IMR-90 (cell line): Measurements from ENCODE around the gene LRRC4C. TPM values are rescaled to one million over a fixed set of nuclear protein-coding genes. Genes with fewer than 3 reads are reported as not detected.

ENCODE experiments used
- ATAC-seq: fragments of 200-7000 bp; cut with Tn5 transposase; 2 replicates; pipeline ENCODE4 v1.9.1; 2020; ENCODE audit warnings: low read depth, mild to moderate bottlenecking, moderate library complexity
- BruUV-seq: library from RNA; stranded (reverse); fragments of 400-500 nt; replicated peaks from 2 replicates; lab custom pipeline; 2021; lab: Mats Ljungman, UMichigan
- CTCF ChIA-PET: fragments of 300-600 bp; formaldehyde crosslinking; extraction: SDS; loops from one replicate; lab custom pipeline; 2021; ENCODE audit warnings: antibody characterized with exemption; lab: Yijun Ruan, JAX
- POLR2A ChIA-PET: fragments of 300-600 bp; sonication (Branson Sonifier 250); formaldehyde crosslinking; loops from one replicate; lab custom pipeline; 2022; ENCODE audit warnings: antibody characterized with exemption; ENCODE audit not compliant: unreplicated experiment; lab: Charles Lee
- DNase-seq: peaks from one replicate; pipeline ENCODE4 v3.0.0; 2013
- H2AFZ ChIP-seq: replicated peaks from 2 replicates; pipeline ENCODE3; 2013; ENCODE audit warnings: low read length, mild to moderate bottlenecking; ENCODE audit not compliant: poor library complexity
- H2AK5ac ChIP-seq: 2 replicates; pipeline ENCODE4 v1.6.1; 2013; ENCODE audit warnings: low read depth, low read length, inconsistent platforms
- H2AK9ac ChIP-seq: replicated peaks from 2 replicates; pipeline ENCODE3; 2013; ENCODE audit warnings: mild to moderate bottlenecking, low read depth, low read length, moderate library complexity; ENCODE audit not compliant: poor library complexity
- H2BK120ac ChIP-seq: 2 replicates; pipeline ENCODE4 v1.6.1; 2013; ENCODE audit warnings: low read depth, low read length, inconsistent platforms
- H2BK15ac ChIP-seq: 3 replicates; pipeline ENCODE4 v1.6.1; 2013; ENCODE audit warnings: low read depth, low read length, inconsistent platforms
- H2BK20ac ChIP-seq: 2 replicates; pipeline ENCODE4 v1.6.1; 2013; ENCODE audit warnings: low read depth, mild to moderate bottlenecking, inconsistent platforms, low read length, moderate library complexity
- H2BK5ac ChIP-seq: 2 replicates; pipeline ENCODE4 v1.6.1; 2013; ENCODE audit warnings: mild to moderate bottlenecking, low read depth, low read length, inconsistent platforms; ENCODE audit not compliant: poor library complexity, severe bottlenecking
- H3K14ac ChIP-seq: replicated peaks from 2 replicates; pipeline ENCODE4 v1.6.1; 2013; ENCODE audit warnings: low read depth, low read length, inconsistent platforms
- H3K18ac ChIP-seq: 2 replicates; pipeline ENCODE4 v1.6.1; 2013; ENCODE audit warnings: low read depth, low read length, control low read depth
- H3K23ac ChIP-seq: 2 replicates; pipeline ENCODE4 v1.6.1; 2013; ENCODE audit warnings: low read depth, low read length, inconsistent platforms
- H3K27ac ChIP-seq: 2 replicates; pipeline ENCODE4 v1.5.1; 2013; ENCODE audit warnings: mild to moderate bottlenecking, control low read depth, low read length; ENCODE audit not compliant: insufficient read depth
- H3K27me3 ChIP-seq: 2 replicates; pipeline ENCODE4 v1.6.1; 2013; ENCODE audit warnings: low read length; ENCODE audit not compliant: control insufficient read depth, insufficient read depth
- H3K36me3 ChIP-seq: 2 replicates; pipeline ENCODE4 v1.6.1; 2013; ENCODE audit warnings: low read length, mixed read lengths; ENCODE audit not compliant: control insufficient read depth, insufficient read depth
- H3K4ac ChIP-seq: 2 replicates; pipeline ENCODE4 v1.6.1; 2013; ENCODE audit warnings: low read depth, low read length, inconsistent platforms
- H3K4me1 ChIP-seq: 2 replicates; pipeline ENCODE4 v1.6.1; 2013; ENCODE audit warnings: low read length, mixed read lengths; ENCODE audit not compliant: control insufficient read depth, insufficient read depth
- H3K4me2 ChIP-seq: 2 replicates; pipeline ENCODE4 v1.6.1; 2013; ENCODE audit warnings: low read depth, mild to moderate bottlenecking, control low read depth, low read length, moderate library complexity
- H3K4me3 ChIP-seq: 2 replicates; pipeline ENCODE4 v1.5.1; 2013; ENCODE audit warnings: low read depth, mild to moderate bottlenecking, control low read depth, low read length, moderate library complexity; ENCODE audit not compliant: insufficient read depth
- H3K56ac ChIP-seq: 2 replicates; pipeline ENCODE4 v1.6.1; 2013; ENCODE audit warnings: low read length, inconsistent platforms; ENCODE audit not compliant: insufficient read depth; ENCODE audit errors: extremely low read depth
- H3K79me1 ChIP-seq, 2 experiments: 2 replicates each; pipeline ENCODE4 v1.6.1; 2013; ENCODE audit warnings: low read length in 2 of 2, inconsistent platforms in 1 of 2, low read depth in 1 of 2
- H3K9ac ChIP-seq: 2 replicates; pipeline ENCODE4 v1.6.1; 2013; ENCODE audit warnings: low read depth, low read length, control low read depth
- H3K9me1 ChIP-seq: 2 replicates; pipeline ENCODE4 v1.6.1; 2013; ENCODE audit warnings: low read length, inconsistent platforms; ENCODE audit not compliant: insufficient read depth
- H3K9me3 ChIP-seq: 2 replicates; pipeline ENCODE4 v1.6.1; 2013; ENCODE audit warnings: low read length; ENCODE audit not compliant: control insufficient read depth, insufficient read depth
- H4K20me1 ChIP-seq: 2 replicates; pipeline ENCODE4 v1.6.1; 2013; ENCODE audit warnings: low read length, inconsistent platforms; ENCODE audit not compliant: insufficient read depth
- H4K5ac ChIP-seq: 2 replicates; pipeline ENCODE4 v1.6.1; 2013; ENCODE audit warnings: mild to moderate bottlenecking, low read depth, low read length, control low read depth
- H4K8ac ChIP-seq, 2 experiments: 2 replicates each; pipeline ENCODE4 v1.6.1; 2013; ENCODE audit warnings: low read depth in 2 of 2, low read length in 2 of 2, control low read depth in 1 of 2, inconsistent platforms in 1 of 2
- H4K91ac ChIP-seq: 2 replicates; pipeline ENCODE4 v1.6.1; 2013; ENCODE audit warnings: low read depth, low read length, inconsistent platforms; ENCODE audit not compliant: insufficient read depth
- CEBPB ChIP-seq: IDR thresholded peaks from 2 replicates; pipeline ENCODE4 v1.6.1; 2012; ENCODE audit warnings: low read depth, low read length, improper control_type of control experiment
- CTCF ChIP-seq: conservative IDR thresholded peaks from 2 replicates; pipeline ENCODE4 v1.5.1; 2012; ENCODE audit warnings: mild to moderate bottlenecking, low read depth, low read length, improper control_type of control experiment
- NFE2L2 ChIP-seq: fragments of 150-350 bp; IDR thresholded peaks from 2 replicates; pipeline ENCODE4 v1.6.1; 2016; ENCODE audit warnings: low read depth, mild to moderate bottlenecking, low read length
- POLR2A ChIP-seq: IDR thresholded peaks from 2 replicates; pipeline ENCODE4 v1.6.1; 2012; ENCODE audit warnings: mild to moderate bottlenecking, low read depth, low read length
- RAD21 ChIP-seq: IDR thresholded peaks from 2 replicates; pipeline ENCODE4 v1.6.1; 2012; ENCODE audit warnings: low read length, improper control_type of control experiment
- RCOR1 ChIP-seq: IDR thresholded peaks from 2 replicates; pipeline ENCODE4 v1.6.1; 2012; ENCODE audit warnings: mild to moderate bottlenecking, low read length, improper control_type of control experiment; ENCODE audit not compliant: insufficient replicate concordance
- SMC3 ChIP-seq: fragments of 150-350 bp; IDR thresholded peaks from 2 replicates; pipeline ENCODE4 v1.6.1; 2016; ENCODE audit warnings: low read depth, mild to moderate bottlenecking, antibody characterized with exemption, low read length, moderate library complexity
- WGBS, 2 experiments: methylation state at CpG; one replicate each; pipeline versions ENCODE4 v1.1.5 to v1.1.7; 2013; ENCODE audit warnings: missing lambda C conversion rate in 2 of 2; ENCODE audit not compliant: insufficient read length in 1 of 2; ENCODE audit errors: extremely low coverage in 2 of 2; 5-methylcytosine and 5-hydroxymethylcytosine counted together
- dilution Hi-C: fragments of 300-500 bp; cut with HindIII; formaldehyde crosslinking; loops from one replicate; pipeline ENCODE4 v1.14.3; 2018; ENCODE audit warnings: low sequenced_read_pairs; ENCODE audit not compliant: unreplicated experiment
- in situ Hi-C: fragments of 300-500 bp; cut with MboI; formaldehyde crosslinking; loops from 3 replicates; pipeline ENCODE4 v1.14.3; 2019; ENCODE audit warnings: low sequenced_read_pairs, inconsistent platforms, mixed read lengths
- intact Hi-C: fragments of 100-400 bp; cut with micrococcal nuclease; formaldehyde crosslinking; loops from 2 replicates; pipeline ENCODE4 v1.10.0; 2022
- polyA plus RNA-seq, 3 experiments: library from polyadenylated mRNA; depleted of rRNA; stranded (reverse); fragments of >200 nt; gene quantifications; 2 replicates each; pipeline ENCODE4 v1.2.3, GENCODE V29; 2012; ENCODE audit warnings: low replicate concordance in 1 of 3
- total RNA-seq: library from RNA; depleted of rRNA; stranded (reverse); fragments of >200 nt; gene quantifications from 2 replicates; pipeline ENCODE4 v1.2.3, GENCODE V29; 2012
- TF ChIP-seq, protein P1 (sequence below): fragments of 150-350 bp; IDR thresholded peaks from 2 replicates; pipeline ENCODE4 v1.6.1; 2016; ENCODE audit warnings: low read depth, mild to moderate bottlenecking, low read length, moderate library complexity, borderline replicate concordance

The LRRC4C gene
- total and polyA plus RNA-seq, 2 of the 4 experiments (the other 2 are of a cell fraction) = under 0.01 to 0.03 TPM

DNA sequence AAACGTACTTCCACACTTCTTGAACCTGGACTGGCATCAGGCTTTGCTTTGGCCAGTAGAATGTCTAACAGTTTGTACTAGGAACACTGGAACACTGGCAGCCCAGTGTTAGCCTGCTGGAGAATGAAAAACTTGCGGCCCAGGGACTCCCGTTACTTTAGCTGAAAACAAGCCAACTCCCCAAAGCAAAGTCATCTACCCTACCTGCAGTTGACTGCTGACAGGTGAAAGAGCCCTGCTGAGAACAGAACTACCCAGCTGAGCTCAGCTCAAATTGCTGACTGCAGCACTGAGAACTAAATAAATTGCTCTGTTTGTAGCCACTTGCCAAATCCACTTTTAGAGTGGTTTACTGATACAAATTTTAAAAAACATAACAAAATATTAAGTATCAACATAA, 342.5 kb downstream of the LRRC4C start:
- TF ChIP-seq RAD21 (no peak), CTCF (no peak), POLR2A (no peak), CEBPB (no peak), RCOR1 (no peak), SMC3 (no peak), NFE2L2 (no peak)
- TF ChIP-seq, protein P1, sequence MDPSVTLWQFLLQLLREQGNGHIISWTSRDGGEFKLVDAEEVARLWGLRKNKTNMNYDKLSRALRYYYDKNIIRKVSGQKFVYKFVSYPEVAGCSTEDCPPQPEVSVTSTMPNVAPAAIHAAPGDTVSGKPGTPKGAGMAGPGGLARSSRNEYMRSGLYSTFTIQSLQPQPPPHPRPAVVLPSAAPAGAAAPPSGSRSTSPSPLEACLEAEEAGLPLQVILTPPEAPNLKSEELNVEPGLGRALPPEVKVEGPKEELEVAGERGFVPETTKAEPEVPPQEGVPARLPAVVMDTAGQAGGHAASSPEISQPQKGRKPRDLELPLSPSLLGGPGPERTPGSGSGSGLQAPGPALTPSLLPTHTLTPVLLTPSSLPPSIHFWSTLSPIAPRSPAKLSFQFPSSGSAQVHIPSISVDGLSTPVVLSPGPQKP = no peak
- ChIA-PET POLR2A (no interaction called here), CTCF (no interaction called here)
- H4K91ac ChIP-seq = no peak overlapping the region
- H3K79me1 ChIP-seq = no peaks in the 10 kb centered on the region
- H3K14ac ChIP-seq = no peak overlapping the region
- no peak overlapping the region for H2AFZ ChIP-seq
- no peak overlapping the region for H2BK120ac ChIP-seq
- H3K9me3 ChIP-seq = 0 out of 2 replicates have a peak, but pooled peaks cover 4% of the 10 kb centered on the region
- no peaks in the 10 kb centered on the region for H3K36me3 ChIP-seq
- H3K9ac ChIP-seq = no peak overlapping the region
- no peak overlapping the region for H2BK15ac ChIP-seq
- H3K56ac ChIP-seq = no peak overlapping the region
- no peak overlapping the region for H2AK9ac ChIP-seq
- H4K5ac ChIP-seq = no peak overlapping the region
- DNase-seq (no peak), ATAC-seq (no peak)
- no peak overlapping the region for H2AK5ac ChIP-seq
- in situ Hi-C loops = no loop called here
- no CpG with 5 or more reads among the region's 3 CpGs for WGBS, 2 experiments
- H3K4me3 ChIP-seq = no peak overlapping the region
- dilution Hi-C loops = no loop called here
- H3K23ac ChIP-seq = no peak overlapping the region
- H3K4me1 ChIP-seq = no peaks in the 10 kb centered on the region
- no TSS peak for BruUV-seq
- no peak overlapping the region for H2BK5ac ChIP-seq
- H4K20me1 ChIP-seq = no peaks in the 10 kb centered on the region
- H2BK20ac ChIP-seq = no peak overlapping the region
- no peak overlapping the region for H3K27ac ChIP-seq
- intact Hi-C loops = loop anchor here (10.0 kb wide), 1 partner anchor 1648 kb away; no protein-coding TSS in a partner anchor
- H3K18ac ChIP-seq = no peak overlapping the region
- no peaks in the 10 kb centered on the region for H3K27me3 ChIP-seq
- H3K4me2 ChIP-seq = no peak overlapping the region
- no peaks in the 10 kb centered on the region for H3K9me1 ChIP-seq
- no peak overlapping the region for H4K8ac ChIP-seq
- H3K4ac ChIP-seq = no peak overlapping the region
